Kidney (tissue), 14 donors: Measurements from ENCODE around the gene CEMIP. TPM values are rescaled to one million over a fixed set of nuclear protein-coding genes. Genes with fewer than 3 reads are reported as not detected.

Source experiments
- DNase-seq, 5 donors: peaks; one replicate each; pipeline ENCODE4 v3.0.0-alpha.2; 2013 to 2020
- FAIRE-seq: peaks from 2 replicates; lab custom pipeline; 2012; peaks lifted over from hg19 to GRCh38; lab: Jason Lieb, UNC
- H3K27ac ChIP-seq, 2 donors: one replicate each; pipeline ENCODE4 v1.7.0; 2013; ENCODE audit warnings: low read depth in 2 of 2, low read length in 2 of 2, inconsistent platforms in 1 of 2
- H3K27me3 ChIP-seq: one replicate; pipeline ENCODE4 v1.7.1; 2013; ENCODE audit warnings: low read length, inconsistent platforms; ENCODE audit not compliant: control insufficient read depth, insufficient read depth
- H3K36me3 ChIP-seq, 3 donors: one replicate each; pipeline versions ENCODE4 v1.7.0 to v1.7.1; 2013; ENCODE audit warnings: low read length in 3 of 3, control low read depth in 1 of 3, inconsistent platforms in 1 of 3; ENCODE audit not compliant: insufficient read depth in 3 of 3, control insufficient read depth in 2 of 3
- H3K4me1 ChIP-seq, 3 donors: one replicate each; pipeline versions ENCODE4 v1.7.0 to v1.7.1; 2013; ENCODE audit warnings: low read length in 3 of 3, inconsistent platforms in 1 of 3, low read depth in 1 of 3; ENCODE audit not compliant: control insufficient read depth in 2 of 3, insufficient read depth in 2 of 3
- H3K4me3 ChIP-seq, 3 donors: one replicate each; pipeline versions ENCODE4 v1.7.0 to v1.8.1; 2013; ENCODE audit warnings: low read length in 3 of 3, control low read depth in 1 of 3, inconsistent platforms in 1 of 3
- H3K9ac ChIP-seq, 3 donors: one replicate each; pipeline versions ENCODE4 v1.7.0 to v1.7.1; 2013; ENCODE audit warnings: low read length in 3 of 3, control low read depth in 1 of 3, inconsistent platforms in 1 of 3
- H3K9me3 ChIP-seq, 3 donors: one replicate each; pipeline versions ENCODE4 v1.7.0 to v1.7.1; 2013; ENCODE audit warnings: low read length in 3 of 3, control low read depth in 1 of 3, inconsistent platforms in 1 of 3; ENCODE audit not compliant: control insufficient read depth in 2 of 3, insufficient read depth in 1 of 3
- CTCF ChIP-seq: IDR thresholded peaks from 3 replicates; pipeline ENCODE4 v1.5.1; 2012; ENCODE audit warnings: mild to moderate bottlenecking, moderate library complexity, borderline replicate concordance; ENCODE audit not compliant: insufficient read depth; ENCODE audit errors: extremely low read depth
- intact Hi-C: fragments of 100-400 bp; cut with DNase I; formaldehyde crosslinking; loops from one replicate; pipeline ENCODE4 v1.11.1; 2022
- polyA plus RNA-seq: library from polyadenylated mRNA; stranded (reverse); fragments of 350-450 nt; fragmentation: Illumina TruSeq; extraction: RNeasy Lipid Tissue Mini Kit (QIAGEN cat#74804); gene quantifications from one replicate; pipeline ENCODE4 v1.2.3, GENCODE V29; 2014; ENCODE audit warnings: low read depth, low replicate concordance; ENCODE audit not compliant: insufficient read depth
- total RNA-seq: library from RNA; stranded (reverse); fragmentation: NEBNext Ultra II Directional; extraction: Animal tissue kit (Norgen Biotek cat#: 25700); gene quantifications from one replicate; pipeline ENCODE4 v1.2.1, GENCODE V29; 2021
- donor health status: control.
- donor health status: control.
- donor health status: control.
- donor health status: control.
- donor health status: control.
- donor health status: DM: yes; HTN: yes; CAD: no.
- donor health status: Normal renal cell carcinoma (clear cell type).

The CEMIP gene
- total and polyA plus RNA-seq, 2 donors from 2014 or later: 0.11 to 0.57 TPM

GRCh38 chr15:80990955-80991354, 211.8 kb downstream of the CEMIP start:
- FAIRE-seq (no peak), DNase-seq (no peak)
- TF ChIP-seq CTCF: no peak
- Histone ChIP-seq H3K9me3 (no peaks in the 10 kb centered on the region), H3K4me1 (peaks cover 0 to 20% (median 15%) of the 10 kb centered on the region in 3 donors), H3K9ac (no peak overlapping the region), H3K27ac (no peak overlapping the region), H3K27me3 (no peaks in the 10 kb centered on the region), H3K4me3 (no peak overlapping the region), H3K36me3 (no peaks in the 10 kb centered on the region)
- intact Hi-C loops: no loop called here

GRCh38 chr15:80991421-80991820, 212.3 kb downstream of the CEMIP start:
- no peaks in the 10 kb centered on the region for H3K9me3 ChIP-seq
- intact Hi-C loops: no loop called here
- no peak for TF ChIP-seq CTCF
- peaks cover 0 to 19% (median 15%) of the 10 kb centered on the region in 3 donors for H3K4me1 ChIP-seq
- no peak overlapping the region for H3K4me3 ChIP-seq
- DNase-seq: no peak
- H3K27me3 ChIP-seq: no peaks in the 10 kb centered on the region
- no peak overlapping the region for H3K27ac ChIP-seq
- no peaks in the 10 kb centered on the region for H3K36me3 ChIP-seq
- H3K9ac ChIP-seq: no peak overlapping the region
- no peak for FAIRE-seq

GRCh38 chr15:80992006-80992405, 212.8 kb downstream of the CEMIP start:
- TF ChIP-seq CTCF: no peak
- DNase-seq (no peak), FAIRE-seq (no peak)
- Histone ChIP-seq H3K4me1 (peaks cover 0 to 15% (median 14%) of the 10 kb centered on the region in 3 donors), H3K27ac (no peak overlapping the region), H3K4me3 (no peak overlapping the region), H3K36me3 (no peaks in the 10 kb centered on the region), H3K9me3 (no peaks in the 10 kb centered on the region), H3K27me3 (no peaks in the 10 kb centered on the region), H3K9ac (no peak overlapping the region)
- intact Hi-C loops: no loop called here

GRCh38 chr15:80992441-80992840, 213.3 kb downstream of the CEMIP start:
- DNase-seq (no peak), FAIRE-seq (no peak)
- Histone ChIP-seq H3K27ac (no peak overlapping the region), H3K27me3 (no peaks in the 10 kb centered on the region), H3K9me3 (no peaks in the 10 kb centered on the region), H3K4me3 (no peak overlapping the region), H3K4me1 (peaks cover 0 to 15% (median 12%) of the 10 kb centered on the region in 3 donors), H3K36me3 (no peaks in the 10 kb centered on the region), H3K9ac (no peak overlapping the region)
- intact Hi-C loops: no loop called here
- no peak for TF ChIP-seq CTCF
